H1 (cell line): ENCODE measurements around the gene EED. TPM values are rescaled to one million over a fixed set of nuclear protein-coding genes. Genes with fewer than 3 reads are reported as not detected.
A peak's percentile ranks its signal among the peaks of the same experiment; 100 is the strongest.

Experiments
- GABPA ChIP-seq: IDR thresholded peaks from 2 replicates; pipeline ENCODE4 v1.6.1; 2011; ENCODE audit warnings: mild to moderate bottlenecking, low read length, moderate library complexity, borderline replicate concordance; ENCODE audit not compliant: insufficient read depth
- MAFK ChIP-seq: IDR thresholded peaks from 2 replicates; pipeline ENCODE4 v1.6.1; 2012; ENCODE audit warnings: low read depth, mild to moderate bottlenecking, improper control_type of control experiment, low read length
- SAP30 ChIP-seq: fragments of 300-600 bp; sonication (generic); IDR thresholded peaks from 2 replicates; pipeline ENCODE4 v1.7.1; 2012; ENCODE audit warnings: low read length, moderate library complexity, mild to moderate bottlenecking, inconsistent platforms; ENCODE audit not compliant: insufficient read depth, insufficient replicate concordance
- polyA plus RNA-seq, 7 experiments: library from polyadenylated mRNA; depleted of rRNA in 3 of 7; stranded (reverse) in 5 of 7; unstranded in 2 of 7; fragments of >200 nt in 5 of 7; fragments of 200-250 nt in 2 of 7; gene quantifications; 1 replicate in 5 of 7; 2 replicates in 1 of 7; 4 replicates in 1 of 7; pipeline versions ENCODE4 v1.2.1 to v1.2.3, GENCODE V29; 2011 to 2013; ENCODE audit warnings: missing spikeins in 2 of 7, mixed read lengths in 2 of 7
- total RNA-seq: library from RNA; stranded (reverse); fragmentation: NEBNext Ultra II Directional; extraction: Animal tissue kit (Norgen Biotek cat#: 25700); gene quantifications from 2 replicates; pipeline ENCODE4 v1.2.1, GENCODE V29; 2021

The EED gene
- total and polyA plus RNA-seq, 2 of the 8 experiments (the other 6 are each of a cell fraction or from before 2014, with no cell fraction given) = 12.6 to 26.9 TPM

DNA sequence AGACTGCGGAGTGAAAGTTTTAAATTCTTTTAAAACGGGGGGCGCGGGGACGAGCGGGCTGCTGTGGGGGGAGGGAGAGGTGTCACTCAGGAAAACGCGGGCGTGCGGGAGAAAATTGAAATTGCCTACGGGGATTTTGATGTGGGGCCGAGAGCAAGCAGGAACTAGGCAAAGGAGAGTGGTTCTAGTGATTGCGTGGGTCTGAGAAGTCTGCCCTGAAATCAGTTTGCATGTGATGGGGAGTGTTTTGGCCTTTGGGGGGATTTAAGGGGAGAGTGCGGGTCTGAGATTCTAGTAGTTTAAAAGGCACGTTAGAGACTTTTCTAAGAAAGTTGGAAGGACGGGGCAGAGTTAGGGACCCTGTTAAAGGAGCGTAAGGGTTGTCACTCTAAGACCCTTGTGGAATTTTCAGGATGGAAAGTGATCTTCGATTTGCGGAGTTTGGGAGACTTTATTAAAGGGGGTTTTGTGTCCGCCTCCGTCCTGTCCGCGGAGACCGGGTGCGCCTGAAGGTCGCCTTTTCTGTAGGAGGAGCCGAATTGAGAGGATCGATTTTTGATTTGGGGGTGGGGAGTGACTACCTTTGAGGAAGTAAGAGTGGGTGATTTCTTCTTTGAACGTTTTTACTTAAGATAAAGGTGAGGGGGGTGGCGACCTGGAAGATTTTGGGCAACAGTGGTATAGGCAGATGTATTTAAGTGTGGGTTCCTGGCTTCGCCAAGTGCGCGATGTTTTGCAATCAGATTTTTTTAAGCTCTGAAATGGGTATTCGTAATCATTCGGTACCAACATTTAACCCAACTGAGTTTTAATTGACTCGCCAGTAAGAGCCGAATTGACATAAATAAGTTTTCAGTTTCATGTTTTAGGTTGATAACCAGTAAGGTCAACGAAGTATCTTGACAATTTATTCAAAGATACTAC is 1.1 kb downstream of the EED start (continued):
- TF ChIP-seq SAP30 (peak; percentile 75), GABPA (no peak), MAFK (no peak)
